Measurements from ENCODE around the gene TIAM2.

The TIAM2 gene

DNA sequence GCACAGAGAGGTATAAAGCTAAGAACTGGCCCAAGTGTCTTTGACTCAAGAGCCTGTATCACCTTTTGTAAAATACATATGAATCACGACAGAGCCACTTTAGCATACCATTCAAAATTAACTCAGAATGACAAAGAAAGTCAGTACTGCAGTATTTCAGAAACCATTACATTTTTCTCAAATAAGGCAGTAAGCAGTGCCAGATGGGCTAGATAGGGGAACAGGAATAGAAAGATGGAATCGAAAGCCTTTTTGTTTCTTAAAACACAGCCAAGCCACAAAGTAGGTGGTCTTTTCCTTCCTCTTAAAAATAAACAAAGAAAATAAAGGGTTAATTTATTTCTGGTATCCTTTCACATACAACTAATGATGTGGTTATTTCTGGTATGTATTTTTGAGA lies 279.0 kb downstream of the TIAM2 start:
- Histone ChIP-seq H3K9me3 (ENCODE audit: control insufficient read depth, insufficient read depth, low read length) (no peaks in the 10 kb centered on the region), H3K27me3 (ENCODE audit: control insufficient read depth, insufficient read depth, low read length) (no peaks in the 10 kb centered on the region), H3K9ac (ENCODE audit: low read depth, low read length) (no peak overlapping the region), H3K27ac (ENCODE audit: low read depth, low read length) (peak overlapping the region; percentile 82), H3K4me1 (ENCODE audit: control insufficient read depth, insufficient read depth, low read length) (peaks cover 37% of the 10 kb centered on the region), H3K36me3 (ENCODE audit: control insufficient read depth, insufficient read depth, low read length) (peaks cover 38% of the 10 kb centered on the region), H3K4me3 (ENCODE audit: low read depth, low read length) (no peak overlapping the region)

DNA sequence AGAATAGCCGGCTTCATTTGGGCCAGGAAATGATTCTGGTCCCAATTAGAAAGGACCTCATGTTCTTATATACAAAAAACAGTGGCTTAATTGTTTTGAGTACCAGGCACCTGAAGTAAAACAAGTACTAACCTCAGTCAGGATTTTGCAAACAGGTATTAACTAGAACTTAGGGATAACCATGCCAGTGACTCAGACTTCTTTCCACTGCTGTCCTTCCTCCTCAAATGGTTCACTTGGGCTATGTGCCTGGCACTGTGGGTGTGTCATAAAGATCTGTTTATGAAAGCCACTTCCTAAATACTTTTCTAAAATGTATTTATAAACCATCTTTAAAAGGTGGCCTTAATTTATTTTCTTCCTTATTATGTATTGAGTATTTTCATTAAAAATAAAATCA lies 279.4 kb downstream of the TIAM2 start:
- no peak overlapping the region for H3K9ac ChIP-seq (ENCODE audit: low read depth, low read length)
- no peaks in the 10 kb centered on the region for H3K27me3 ChIP-seq (ENCODE audit: control insufficient read depth, insufficient read depth, low read length)
- H3K4me1 ChIP-seq (ENCODE audit: control insufficient read depth, insufficient read depth, low read length), result peaks cover 37% of the 10 kb centered on the region
- peaks cover 42% of the 10 kb centered on the region for H3K36me3 ChIP-seq (ENCODE audit: control insufficient read depth, insufficient read depth, low read length)
- peak overlapping the region; percentile 82 for H3K27ac ChIP-seq (ENCODE audit: low read depth, low read length)
- no peaks in the 10 kb centered on the region for H3K9me3 ChIP-seq (ENCODE audit: control insufficient read depth, insufficient read depth, low read length)
- no peak overlapping the region for H3K4me3 ChIP-seq (ENCODE audit: low read depth, low read length)

GRCh38 chr6:155275808-155276480 lies 280.8 kb downstream of the TIAM2 start:
- H3K4me3 ChIP-seq (ENCODE audit: low read depth, low read length), result no peak overlapping the region
- H3K36me3 ChIP-seq (ENCODE audit: control insufficient read depth, insufficient read depth, low read length), result peaks cover 57% of the 10 kb centered on the region
- H3K9me3 ChIP-seq (ENCODE audit: control insufficient read depth, insufficient read depth, low read length), result no peaks in the 10 kb centered on the region
- H3K27ac ChIP-seq (ENCODE audit: low read depth, low read length), result peak overlapping the region; percentile 8
- H3K4me1 ChIP-seq (ENCODE audit: control insufficient read depth, insufficient read depth, low read length), result peaks cover 30% of the 10 kb centered on the region
- no peaks in the 10 kb centered on the region for H3K27me3 ChIP-seq (ENCODE audit: control insufficient read depth, insufficient read depth, low read length)
- H3K9ac ChIP-seq (ENCODE audit: low read depth, low read length), result no peak overlapping the region

DNA sequence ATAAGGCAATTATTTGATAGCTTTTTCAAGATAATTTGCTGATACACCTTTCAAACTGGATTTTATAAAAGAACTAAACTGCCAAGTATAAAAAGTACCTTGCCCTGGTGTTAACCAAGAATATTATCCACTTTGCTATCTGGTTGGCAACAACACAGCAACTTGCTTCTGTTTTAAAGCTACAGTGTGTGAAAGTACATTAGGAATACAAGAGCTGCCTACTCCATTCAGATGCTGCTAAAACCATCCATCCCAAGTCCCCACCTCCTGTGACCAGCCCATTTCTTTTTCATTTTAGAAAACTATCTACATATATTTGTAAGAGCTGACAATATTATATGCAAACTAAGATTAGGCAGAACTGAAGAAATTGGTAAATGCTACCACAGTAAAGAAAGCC lies 281.5 kb downstream of the TIAM2 start:
- H3K27me3 ChIP-seq (ENCODE audit: control insufficient read depth, insufficient read depth, low read length), result no peaks in the 10 kb centered on the region
- peaks cover 57% of the 10 kb centered on the region for H3K36me3 ChIP-seq (ENCODE audit: control insufficient read depth, insufficient read depth, low read length)
- H3K4me3 ChIP-seq (ENCODE audit: low read depth, low read length), result no peak overlapping the region
- H3K27ac ChIP-seq (ENCODE audit: low read depth, low read length), result no peak overlapping the region
- no peak overlapping the region for H3K9ac ChIP-seq (ENCODE audit: low read depth, low read length)
- H3K9me3 ChIP-seq (ENCODE audit: control insufficient read depth, insufficient read depth, low read length), result no peaks in the 10 kb centered on the region
- peaks cover 31% of the 10 kb centered on the region for H3K4me1 ChIP-seq (ENCODE audit: control insufficient read depth, insufficient read depth, low read length)

- Histone ChIP-seq H3K9me3 (ENCODE audit: control insufficient read depth, insufficient read depth, low read length) (no peaks in the 10 kb centered on the region), H3K36me3 (ENCODE audit: control insufficient read depth, insufficient read depth, low read length) (peaks cover 62% of the 10 kb centered on the region), H3K9ac (ENCODE audit: low read depth, low read length) (no peak overlapping the region), H3K27ac (ENCODE audit: low read depth, low read length) (no peak overlapping the region), H3K4me1 (ENCODE audit: control insufficient read depth, insufficient read depth, low read length) (peaks cover 22% of the 10 kb centered on the region), H3K27me3 (ENCODE audit: control insufficient read depth, insufficient read depth, low read length) (no peaks in the 10 kb centered on the region), H3K4me3 (ENCODE audit: low read depth, low read length) (no peak overlapping the region)
These were observed 283.4 kb downstream of the TIAM2 start for GRCh38 chr6:155278319-155279049.

DNA sequence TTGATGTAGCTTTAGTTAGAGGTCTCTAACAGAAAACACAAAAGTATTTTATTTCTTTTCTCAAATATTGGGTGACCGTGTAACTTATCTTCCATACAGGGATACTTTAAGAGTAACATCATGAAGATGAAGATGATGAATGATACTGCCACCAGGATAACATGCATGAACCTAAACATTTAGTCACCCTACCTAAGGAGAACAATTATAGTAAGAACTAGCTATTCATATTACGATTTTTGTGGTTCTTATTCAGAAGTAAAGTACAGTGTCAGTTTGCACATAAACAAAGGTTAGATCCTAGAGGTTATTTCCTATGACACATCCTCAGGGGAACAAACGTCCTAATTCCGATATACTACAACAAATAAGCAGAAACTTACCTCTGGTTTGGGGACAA lies 289.7 kb downstream of the TIAM2 start:
- Histone ChIP-seq H3K4me1 (ENCODE audit: control insufficient read depth, insufficient read depth, low read length) (peaks cover 9% of the 10 kb centered on the region; the same call in 1 of the 2 replicates), H3K36me3 (ENCODE audit: control insufficient read depth, insufficient read depth, low read length) (peaks cover 83% of the 10 kb centered on the region), H3K9me3 (ENCODE audit: control insufficient read depth, insufficient read depth, low read length) (no peaks in the 10 kb centered on the region), H3K27ac (ENCODE audit: low read depth, low read length) (no peak overlapping the region), H3K4me3 (ENCODE audit: low read depth, low read length) (no peak overlapping the region), H3K9ac (ENCODE audit: low read depth, low read length) (no peak overlapping the region), H3K27me3 (ENCODE audit: control insufficient read depth, insufficient read depth, low read length) (no peaks in the 10 kb centered on the region)

DNA sequence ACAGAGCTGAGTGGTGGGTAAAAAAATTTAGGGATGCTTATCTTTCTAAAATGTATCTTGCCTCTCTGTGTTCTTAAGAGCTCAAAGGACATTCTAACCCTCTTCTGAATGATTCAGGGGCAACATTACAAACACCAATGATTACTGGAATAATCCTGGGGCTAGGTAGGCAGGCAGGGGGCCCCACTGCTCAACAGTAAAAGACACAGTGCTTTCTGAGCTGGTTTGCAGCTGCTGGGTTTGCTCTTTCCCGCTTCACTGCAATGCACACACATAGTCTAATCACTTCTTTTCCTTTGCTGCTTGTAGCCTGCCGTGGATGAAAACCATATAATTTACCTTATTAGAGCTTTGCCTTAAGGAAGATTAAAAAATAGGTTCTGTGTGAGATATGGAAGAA lies 292.6 kb downstream of the TIAM2 start:
- H3K36me3 ChIP-seq (ENCODE audit: control insufficient read depth, insufficient read depth, low read length), result peaks cover 88% of the 10 kb centered on the region
- H3K9me3 ChIP-seq (ENCODE audit: control insufficient read depth, insufficient read depth, low read length), result no peaks in the 10 kb centered on the region
- no peak overlapping the region for H3K27ac ChIP-seq (ENCODE audit: low read depth, low read length)

DNA sequence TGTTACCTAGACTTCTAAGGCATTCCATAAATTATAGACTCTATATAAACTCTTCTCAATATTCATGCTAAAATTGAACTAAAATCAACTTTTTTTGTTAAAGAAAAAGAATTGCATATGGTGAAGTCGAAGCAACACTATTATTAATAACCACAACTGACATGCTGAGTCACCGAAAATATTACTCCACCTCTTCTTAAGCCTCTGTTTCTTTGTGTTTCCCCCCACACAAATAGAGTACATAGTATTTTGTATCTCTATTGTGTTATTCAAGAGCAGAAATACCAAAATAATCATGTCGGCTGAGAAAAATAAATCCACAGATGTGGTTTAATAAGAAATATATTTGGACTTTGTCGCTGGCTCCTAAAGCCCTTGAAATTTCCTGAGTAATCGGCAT lies 295.4 kb downstream of the TIAM2 start:
- no peak overlapping the region for H3K27ac ChIP-seq (ENCODE audit: low read depth, low read length)
- no peaks in the 10 kb centered on the region for H3K9me3 ChIP-seq (ENCODE audit: control insufficient read depth, insufficient read depth, low read length)
- H3K36me3 ChIP-seq (ENCODE audit: control insufficient read depth, insufficient read depth, low read length), result peaks cover 87% of the 10 kb centered on the region
- H3K9ac ChIP-seq (ENCODE audit: low read depth, low read length), result no peak overlapping the region
- H3K4me1 ChIP-seq (ENCODE audit: control insufficient read depth, insufficient read depth, low read length), result no peaks in the 10 kb centered on the region
- H3K27me3 ChIP-seq (ENCODE audit: control insufficient read depth, insufficient read depth, low read length), result no peaks in the 10 kb centered on the region
- H3K4me3 ChIP-seq (ENCODE audit: low read depth, low read length), result no peak overlapping the region

More for the DNA sequence above, 292.6 kb downstream of the TIAM2 start:
- Histone ChIP-seq H3K4me1 (ENCODE audit: control insufficient read depth, insufficient read depth, low read length) (no peaks in the 10 kb centered on the region), H3K9ac (ENCODE audit: low read depth, low read length) (no peak overlapping the region), H3K27me3 (ENCODE audit: control insufficient read depth, insufficient read depth, low read length) (no peaks in the 10 kb centered on the region), H3K4me3 (ENCODE audit: low read depth, low read length) (no peak overlapping the region)

DNA sequence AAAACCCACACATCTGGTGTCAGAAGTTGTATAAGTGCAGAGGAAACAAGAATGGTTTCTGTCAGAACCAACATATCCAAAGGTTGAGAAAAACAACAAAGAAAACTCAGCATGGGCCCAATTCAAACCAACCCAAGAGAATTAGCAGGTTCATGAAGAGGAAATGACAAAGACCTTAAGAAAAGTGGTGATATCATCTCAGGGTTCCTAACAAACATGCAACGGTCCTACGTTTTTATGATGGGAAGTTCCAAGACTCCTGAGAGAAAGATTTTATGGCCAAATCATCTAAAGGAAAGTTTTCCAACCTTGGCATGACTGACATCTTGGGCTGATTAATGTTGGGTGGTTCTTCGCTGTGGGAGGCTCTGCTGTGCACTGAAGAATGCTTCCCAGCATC lies 296.2 kb downstream of the TIAM2 start:
- Histone ChIP-seq H3K27ac (ENCODE audit: low read depth, low read length) (peak overlapping the region; percentile 7), H3K36me3 (ENCODE audit: control insufficient read depth, insufficient read depth, low read length) (peaks cover 87% of the 10 kb centered on the region), H3K9ac (ENCODE audit: low read depth, low read length) (no peak overlapping the region), H3K27me3 (ENCODE audit: control insufficient read depth, insufficient read depth, low read length) (no peaks in the 10 kb centered on the region), H3K4me3 (ENCODE audit: low read depth, low read length) (no peak overlapping the region), H3K4me1 (ENCODE audit: control insufficient read depth, insufficient read depth, low read length) (no peaks in the 10 kb centered on the region), H3K9me3 (ENCODE audit: control insufficient read depth, insufficient read depth, low read length) (no peaks in the 10 kb centered on the region)

DNA sequence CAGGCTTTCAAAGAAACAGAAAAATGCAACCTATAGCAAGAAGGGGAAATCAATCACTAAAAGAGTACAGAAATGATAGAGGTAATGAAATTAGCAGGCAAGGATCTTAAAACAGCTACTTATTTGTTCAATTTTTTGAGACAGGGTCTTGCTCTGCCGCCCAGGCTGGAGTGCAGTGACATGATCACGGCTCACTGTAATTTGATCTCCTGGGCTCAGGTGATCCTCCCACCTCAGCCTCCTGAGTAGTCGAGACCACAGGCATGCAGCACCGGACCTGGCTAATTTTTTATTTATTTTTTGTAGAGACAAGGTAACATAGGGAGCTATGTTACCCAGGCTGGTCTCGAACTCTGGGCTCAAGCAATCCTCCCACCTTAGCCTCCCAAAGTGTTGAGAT lies 297.6 kb downstream of the TIAM2 start:
- Histone ChIP-seq H3K4me3 (ENCODE audit: low read depth, low read length) (no peak overlapping the region), H3K27ac (ENCODE audit: low read depth, low read length) (no peak overlapping the region), H3K9ac (ENCODE audit: low read depth, low read length) (no peak overlapping the region), H3K9me3 (ENCODE audit: control insufficient read depth, insufficient read depth, low read length) (no peaks in the 10 kb centered on the region), H3K36me3 (ENCODE audit: control insufficient read depth, insufficient read depth, low read length) (peaks cover 88% of the 10 kb centered on the region), H3K4me1 (ENCODE audit: control insufficient read depth, insufficient read depth, low read length) (no peaks in the 10 kb centered on the region), H3K27me3 (ENCODE audit: control insufficient read depth, insufficient read depth, low read length) (no peaks in the 10 kb centered on the region)

DNA sequence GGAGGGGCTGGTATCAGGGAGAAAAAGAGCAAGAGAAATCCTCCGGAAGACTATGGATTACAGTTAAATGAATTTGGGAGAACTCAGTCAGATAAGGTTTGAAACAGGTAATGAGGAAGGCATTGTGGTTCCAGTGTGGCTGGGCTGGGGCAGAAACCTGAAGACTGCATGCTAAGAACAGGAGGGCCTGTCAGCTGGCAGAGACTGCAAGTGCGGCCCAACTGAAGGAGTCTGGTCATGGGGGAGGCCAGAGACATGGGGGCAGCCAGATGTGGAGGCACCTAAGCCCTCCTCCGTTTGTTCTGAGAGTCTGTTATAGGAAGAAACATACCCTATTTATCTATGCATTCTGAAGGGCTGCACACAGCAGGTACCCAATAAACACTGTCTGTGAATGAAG lies 302.6 kb downstream of the TIAM2 start:
- H3K9me3 ChIP-seq (ENCODE audit: control insufficient read depth, insufficient read depth, low read length), result no peaks in the 10 kb centered on the region
- no peak overlapping the region for H3K27ac ChIP-seq (ENCODE audit: low read depth, low read length)
- no peaks in the 10 kb centered on the region for H3K27me3 ChIP-seq (ENCODE audit: control insufficient read depth, insufficient read depth, low read length)
- no peak overlapping the region for H3K4me3 ChIP-seq (ENCODE audit: low read depth, low read length)
- H3K4me1 ChIP-seq (ENCODE audit: control insufficient read depth, insufficient read depth, low read length), result peaks cover 17% of the 10 kb centered on the region
- H3K36me3 ChIP-seq (ENCODE audit: control insufficient read depth, insufficient read depth, low read length), result peaks cover 88% of the 10 kb centered on the region
- H3K9ac ChIP-seq (ENCODE audit: low read depth, low read length), result no peak overlapping the region

Data from HUES48 (cell line).